GM12864 (cell line): ENCODE results near the gene ICAM1.
A peak's percentile ranks its signal among the peaks of the same experiment; 100 is the strongest.

Experiments used
- DNase-seq: peaks from one replicate; pipeline ENCODE4 v3.0.0-alpha.2; 2011; ENCODE audit warnings: low read depth
- H3K4me3 ChIP-seq: 2 replicates; pipeline ENCODE4 v1.5.1; 2011; ENCODE audit warnings: mild to moderate bottlenecking, low read depth, low read length, control low read depth
- TF ChIP-seq, protein P1 (sequence below): IDR thresholded peaks from 2 replicates; pipeline ENCODE4 v1.5.1; 2011; ENCODE audit warnings: low read depth, mild to moderate bottlenecking, moderate library complexity, low read length, control low read depth, inconsistent platforms; ENCODE audit errors: missing control alignments

ICAM1 gene

DNA sequence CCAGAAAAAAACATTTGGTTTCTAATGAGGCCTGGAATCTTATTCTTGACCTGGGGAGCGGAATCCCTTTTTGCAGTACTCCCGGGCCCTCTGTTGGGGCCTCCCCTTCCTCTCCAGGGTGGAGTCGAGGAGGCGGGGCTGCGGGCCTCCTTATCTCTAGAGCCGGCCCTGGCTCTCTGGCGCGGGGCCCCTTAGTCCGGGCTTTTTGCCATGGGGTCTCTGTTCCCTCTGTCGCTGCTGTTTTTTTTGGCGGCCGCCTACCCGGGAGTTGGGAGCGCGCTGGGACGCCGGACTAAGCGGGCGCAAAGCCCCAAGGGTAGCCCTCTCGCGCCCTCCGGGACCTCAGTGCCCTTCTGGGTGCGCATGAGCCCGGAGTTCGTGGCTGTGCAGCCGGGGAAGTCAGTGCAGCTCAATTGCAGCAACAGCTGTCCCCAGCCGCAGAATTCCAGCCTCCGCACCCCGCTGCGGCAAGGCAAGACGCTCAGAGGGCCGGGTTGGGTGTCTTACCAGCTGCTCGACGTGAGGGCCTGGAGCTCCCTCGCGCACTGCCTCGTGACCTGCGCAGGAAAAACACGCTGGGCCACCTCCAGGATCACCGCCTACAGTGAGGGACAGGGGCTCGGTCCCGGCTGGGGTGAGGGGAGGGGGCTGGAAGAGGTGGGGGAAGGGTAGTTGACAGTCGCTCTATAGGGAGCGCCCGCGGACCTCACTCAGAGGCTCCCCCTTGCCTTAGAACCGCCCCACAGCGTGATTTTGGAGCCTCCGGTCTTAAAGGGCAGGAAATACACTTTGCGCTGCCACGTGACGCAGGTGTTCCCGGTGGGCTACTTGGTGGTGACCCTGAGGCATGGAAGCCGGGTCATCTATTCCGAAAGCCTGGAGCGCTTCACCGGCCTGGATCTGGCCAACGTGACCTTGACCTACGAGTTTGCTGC lies 16.1 kb downstream of the ICAM1 start, which contains the start of gene ICAM4:
TSS of gene ICAM4 (plus strand) at position 153 of the 935 bp plus-strand sequence. CDS start at position 211, 58 bp downstream.
- TF ChIP-seq, protein P1, sequence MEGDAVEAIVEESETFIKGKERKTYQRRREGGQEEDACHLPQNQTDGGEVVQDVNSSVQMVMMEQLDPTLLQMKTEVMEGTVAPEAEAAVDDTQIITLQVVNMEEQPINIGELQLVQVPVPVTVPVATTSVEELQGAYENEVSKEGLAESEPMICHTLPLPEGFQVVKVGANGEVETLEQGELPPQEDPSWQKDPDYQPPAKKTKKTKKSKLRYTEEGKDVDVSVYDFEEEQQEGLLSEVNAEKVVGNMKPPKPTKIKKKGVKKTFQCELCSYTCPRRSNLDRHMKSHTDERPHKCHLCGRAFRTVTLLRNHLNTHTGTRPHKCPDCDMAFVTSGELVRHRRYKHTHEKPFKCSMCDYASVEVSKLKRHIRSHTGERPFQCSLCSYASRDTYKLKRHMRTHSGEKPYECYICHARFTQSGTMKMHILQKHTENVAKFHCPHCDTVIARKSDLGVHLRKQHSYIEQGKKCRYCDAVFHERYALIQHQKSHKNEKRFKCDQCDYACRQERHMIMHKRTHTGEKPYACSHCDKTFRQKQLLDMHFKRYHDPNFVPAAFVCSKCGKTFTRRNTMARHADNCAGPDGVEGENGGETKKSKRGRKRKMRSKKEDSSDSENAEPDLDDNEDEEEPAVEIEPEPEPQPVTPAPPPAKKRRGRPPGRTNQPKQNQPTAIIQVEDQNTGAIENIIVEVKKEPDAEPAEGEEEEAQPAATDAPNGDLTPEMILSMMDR = no peak
- H3K4me3 ChIP-seq = peak within 1 kb of the TSS; percentile 41
- DNase-seq = no peak

DNA sequence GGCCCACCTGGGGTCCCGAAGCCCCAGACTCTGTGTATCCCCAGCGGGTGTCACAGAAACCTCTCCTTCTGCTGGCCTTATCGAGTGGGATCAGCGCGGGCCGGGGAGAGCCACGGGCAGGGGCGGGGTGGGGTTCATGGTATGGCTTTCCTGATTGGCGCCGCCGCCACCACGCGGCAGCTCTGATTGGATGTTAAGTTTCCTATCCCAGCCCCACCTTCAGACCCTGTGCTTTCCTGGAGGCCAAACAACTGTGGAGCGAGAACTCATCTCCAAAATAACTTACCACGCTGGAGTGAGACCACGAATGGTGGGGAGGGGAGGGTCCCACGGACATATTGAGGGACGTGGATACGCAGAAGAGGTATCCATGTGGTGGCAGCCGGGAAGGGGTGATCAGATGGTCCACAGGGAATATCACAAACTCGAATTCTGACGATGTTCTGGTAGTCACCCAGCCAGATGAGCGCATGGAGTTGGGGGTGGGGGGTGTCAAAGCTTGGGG lies 17.8 kb downstream of the ICAM1 start:
- TF ChIP-seq, protein P1 = no peak
- DNase-seq = peak; percentile 46
- peak overlapping the region; percentile 55 for H3K4me3 ChIP-seq

DNA sequence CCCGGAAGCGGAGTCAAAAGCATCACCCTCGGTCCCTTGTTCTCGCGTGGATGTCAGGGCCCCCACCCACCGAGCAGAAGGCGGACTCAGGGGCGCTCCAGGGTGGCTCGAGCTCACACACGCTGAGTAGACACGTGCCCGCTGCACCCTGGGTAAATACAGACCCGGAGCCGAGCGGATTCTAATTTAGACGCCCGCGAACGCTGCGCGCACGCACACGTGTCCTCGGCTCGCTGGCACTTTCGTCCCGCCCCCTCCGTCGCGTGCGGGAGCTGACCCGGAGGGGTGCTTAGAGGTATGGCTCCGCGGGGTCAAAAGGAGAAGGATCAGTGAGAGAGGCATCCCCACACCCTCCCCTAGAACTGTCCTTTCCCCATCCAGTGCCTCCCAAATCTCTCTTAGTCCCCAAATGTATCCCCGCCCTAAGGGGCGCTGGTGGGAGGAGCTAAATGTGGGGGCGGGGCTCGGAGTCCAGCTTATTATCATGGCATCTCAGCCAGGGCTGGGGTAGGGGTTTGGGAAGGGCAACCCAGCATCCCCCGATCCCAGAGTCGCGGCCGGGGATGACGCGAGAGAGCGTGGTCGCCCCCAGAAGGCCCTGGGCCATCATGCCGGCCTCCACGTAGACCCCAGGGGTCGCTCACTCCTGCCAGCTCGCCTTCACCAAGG lies 18.4 kb downstream of the ICAM1 start:
- H3K4me3 ChIP-seq = peak overlapping the region; percentile 55
- TF ChIP-seq, protein P1 = no peak
- DNase-seq = peak; percentile 54

DNA sequence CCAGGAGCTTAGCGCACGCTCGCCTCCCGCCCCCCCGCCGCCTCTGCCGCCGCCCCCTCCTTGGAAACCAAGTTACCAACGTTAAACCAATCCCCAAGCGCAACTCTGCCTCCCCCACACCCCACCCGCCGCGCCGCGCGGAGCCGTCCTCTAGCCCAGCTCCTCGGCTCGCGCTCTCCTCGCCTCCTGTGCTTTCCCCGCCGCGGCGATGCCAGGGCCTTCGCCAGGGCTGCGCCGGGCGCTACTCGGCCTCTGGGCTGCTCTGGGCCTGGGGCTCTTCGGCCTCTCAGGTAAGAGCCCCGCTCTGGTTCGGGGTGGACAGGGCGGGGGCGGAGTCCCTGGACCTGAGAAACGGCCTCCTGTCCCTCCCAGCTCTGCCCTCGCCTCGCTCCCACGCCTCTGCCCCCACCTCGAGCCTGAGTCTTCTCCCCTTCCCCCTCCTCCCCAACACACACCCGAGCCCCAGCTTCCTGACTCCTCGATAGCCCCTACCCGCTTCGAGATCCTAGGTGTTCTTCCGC lies 19.0 kb downstream of the ICAM1 start, which contains the start of gene ICAM5:
TSS of gene ICAM5 (plus strand) at position 117 of the 521 bp plus-strand sequence. CDS start at position 209, 92 bp downstream.
- H3K4me3 ChIP-seq = peak within 1 kb of the TSS; percentile 55
- DNase-seq = no peak
- TF ChIP-seq, protein P1 = no peak

DNA sequence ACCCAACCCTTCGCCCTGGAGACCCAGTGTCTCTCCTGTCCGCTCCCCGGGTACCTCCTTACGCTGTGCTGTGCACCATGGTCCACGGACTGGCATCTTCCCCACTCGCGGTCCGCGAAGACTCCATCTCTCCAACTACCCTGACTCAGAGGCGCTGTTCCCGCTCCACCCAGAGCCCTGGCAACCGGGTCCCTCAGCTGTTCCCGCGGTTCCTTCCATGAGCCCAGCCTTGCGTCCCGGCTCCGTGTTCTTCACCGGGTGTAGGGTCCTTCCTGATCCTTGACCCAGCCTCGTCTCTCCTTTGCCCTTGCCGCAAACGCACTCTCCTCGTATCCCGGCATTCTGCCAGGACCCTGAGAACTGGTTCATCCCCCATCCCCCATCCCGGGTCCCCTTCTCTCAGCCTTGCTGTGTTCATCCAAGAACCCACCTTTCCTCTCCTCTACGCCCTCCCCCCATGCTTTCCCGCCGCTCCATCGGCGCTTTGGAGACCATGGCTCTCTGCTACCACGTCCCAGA lies 19.5 kb downstream of the ICAM1 start:
- peak overlapping the region; percentile 55 for H3K4me3 ChIP-seq
- TF ChIP-seq, protein P1 = no peak
- no peak for DNase-seq

DNA sequence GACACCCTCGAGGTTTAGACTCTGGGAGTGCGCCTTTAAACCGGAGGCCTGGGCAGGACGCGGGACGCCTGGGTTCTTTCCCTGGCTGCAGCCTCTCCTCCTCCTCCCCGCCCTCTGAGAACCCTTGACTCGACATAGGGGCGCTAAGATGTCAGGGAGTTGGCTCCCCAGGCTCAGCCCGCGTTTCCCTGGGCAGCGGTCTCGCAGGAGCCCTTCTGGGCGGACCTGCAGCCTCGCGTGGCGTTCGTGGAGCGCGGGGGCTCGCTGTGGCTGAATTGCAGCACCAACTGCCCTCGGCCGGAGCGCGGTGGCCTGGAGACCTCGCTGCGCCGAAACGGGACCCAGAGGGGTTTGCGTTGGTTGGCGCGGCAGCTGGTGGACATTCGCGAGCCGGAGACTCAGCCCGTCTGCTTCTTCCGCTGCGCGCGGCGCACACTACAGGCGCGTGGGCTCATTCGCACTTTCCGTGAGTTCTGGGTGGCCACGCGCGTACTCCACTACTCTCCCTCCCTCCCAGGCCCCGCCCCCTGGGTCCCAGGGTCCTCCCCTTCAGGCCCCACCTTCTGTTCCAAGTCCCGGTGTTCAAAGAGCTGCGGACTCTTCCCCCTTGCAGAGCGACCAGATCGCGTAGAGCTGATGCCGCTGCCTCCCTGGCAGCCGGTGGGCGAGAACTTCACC lies 20.1 kb downstream of the ICAM1 start:
- H3K4me3 ChIP-seq = peak overlapping the region; percentile 55
- TF ChIP-seq, protein P1 = no peak
- DNase-seq = no peak
